Keratinocyte (primary cell): ENCODE data around the gene RASGEF1C. TPM values are rescaled to one million over a fixed set of nuclear protein-coding genes. Genes with fewer than 3 reads are reported as not detected.

Source experiments
- DNase-seq: peaks from one replicate; pipeline ENCODE4 v3.0.0-alpha.2; 2011; ENCODE audit warnings: low read depth, missing footprints, low spot score
- FAIRE-seq: peaks from 2 replicates; lab custom pipeline; 2011; peaks lifted over from hg19 to GRCh38; lab: Jason Lieb, UNC
- H2AFZ ChIP-seq: 2 replicates; pipeline ENCODE4 v1.6.0; 2012; ENCODE audit warnings: low read length, control low read depth, inconsistent platforms; ENCODE audit not compliant: control insufficient read depth
- H3K27ac ChIP-seq: 2 replicates; pipeline ENCODE4 v1.5.1; 2011; ENCODE audit warnings: low read length; ENCODE audit not compliant: control insufficient read depth, insufficient read depth
- H3K27me3 ChIP-seq: 3 replicates; pipeline ENCODE4 v1.6.0; 2011; ENCODE audit warnings: low read length; ENCODE audit not compliant: control insufficient read depth, insufficient read depth; ENCODE audit errors: extremely low read depth
- H3K36me3 ChIP-seq, 2 experiments: 2 replicates in 1 of 2; 3 replicates in 1 of 2; pipeline ENCODE4 v1.5.1; 2011; ENCODE audit warnings: low read length in 2 of 2, mild to moderate bottlenecking in 1 of 2; ENCODE audit not compliant: control insufficient read depth in 2 of 2, insufficient read depth in 2 of 2; ENCODE audit errors: extremely low read depth in 1 of 2
- H3K4me1 ChIP-seq: 3 replicates; pipeline ENCODE4 v1.5.1; 2011; ENCODE audit warnings: low read length; ENCODE audit not compliant: control insufficient read depth, insufficient read depth; ENCODE audit errors: extremely low read depth
- H3K4me2 ChIP-seq: 3 replicates; pipeline ENCODE4 v1.6.0; 2011; ENCODE audit warnings: low read depth, low read length; ENCODE audit not compliant: control insufficient read depth, insufficient read depth; ENCODE audit errors: extremely low read depth
- H3K4me3 ChIP-seq, 3 experiments: fragments of 200-600 bp in 1 of 3; sonication (generic) in 1 of 3; 2 replicates in 2 of 3; 3 replicates in 1 of 3; pipeline ENCODE4 v1.5.1; 2011 to 2016; ENCODE audit warnings: low read length in 3 of 3, mild to moderate bottlenecking in 3 of 3, control low read depth in 2 of 3, inconsistent platforms in 1 of 3, low read depth in 1 of 3, mixed read lengths in 1 of 3, mixed run types in 1 of 3, moderate library complexity in 1 of 3; ENCODE audit not compliant: control insufficient read depth in 2 of 3, insufficient read depth in 2 of 3; ENCODE audit errors: extremely low read depth in 1 of 3
- H3K79me2 ChIP-seq: 2 replicates; pipeline ENCODE4 v1.6.0; 2012; ENCODE audit warnings: low read length; ENCODE audit not compliant: control insufficient read depth, insufficient read depth
- H3K9ac ChIP-seq: 3 replicates; pipeline ENCODE4 v1.6.0; 2011; ENCODE audit warnings: low read length; ENCODE audit not compliant: control insufficient read depth, insufficient read depth; ENCODE audit errors: extremely low read depth
- H3K9me1 ChIP-seq: 3 replicates; pipeline ENCODE4 v1.6.0; 2011; ENCODE audit warnings: low read length; ENCODE audit not compliant: control insufficient read depth, insufficient read depth; ENCODE audit errors: extremely low read depth
- H3K9me3 ChIP-seq: 2 replicates; pipeline ENCODE4 v1.5.1; 2012; ENCODE audit warnings: low read depth, low read length; ENCODE audit not compliant: control insufficient read depth
- H4K20me1 ChIP-seq: 3 replicates; pipeline ENCODE4 v1.6.0; 2011; ENCODE audit warnings: low read length; ENCODE audit not compliant: control insufficient read depth, insufficient read depth; ENCODE audit errors: extremely low read depth
- CTCF ChIP-seq, 3 experiments: IDR thresholded peaks in 1 of 3; conservative IDR thresholded peaks in 1 of 3; optimal IDR thresholded peaks in 1 of 3; 2 replicates in 2 of 3; 3 replicates in 1 of 3; pipeline versions ENCODE3 to v1.5.1; 2011; ENCODE audit warnings: low read length in 3 of 3, mild to moderate bottlenecking in 3 of 3, moderate library complexity in 2 of 3, control low read depth in 1 of 3, inconsistent platforms in 1 of 3; ENCODE audit not compliant: insufficient read depth in 2 of 3; ENCODE audit errors: extremely low read depth in 1 of 3
- EZH2 ChIP-seq: IDR thresholded peaks from one replicate; pipeline ENCODE4 v1.6.1; 2012; ENCODE audit warnings: inconsistent platforms, mild to moderate bottlenecking, low read length, moderate library complexity
- dilution Hi-C: fragments of 300-500 bp; cut with MboI; formaldehyde crosslinking; loops from one replicate; pipeline ENCODE4 v1.7.0; 2020; ENCODE audit warnings: low sequenced_read_pairs; ENCODE audit not compliant: extremely low pct_ligation_motif_present
- polyA plus RNA-seq, 5 experiments: library from polyadenylated mRNA; depleted of rRNA in 3 of 5; stranded (reverse) in 3 of 5; stranded (forward) in 1 of 5; unstranded in 1 of 5; fragments of >200 nt; gene quantifications; 1 replicate in 1 of 5; 2 replicates in 3 of 5; 3 replicates in 1 of 5; pipeline versions ENCODE4 v1.2.1 to v1.2.3, GENCODE V29; 2011 to 2012; ENCODE audit warnings: missing spikeins in 2 of 5, low read depth in 1 of 5, low replicate concordance in 1 of 5

The RASGEF1C gene
- polyA plus RNA-seq, 1 donor (not counting 4 experiments of a cell fraction or from before 2014, with no cell fraction given), result not detected

GRCh38 chr5:180120237-180121101, 88.5 kb downstream of the RASGEF1C start:
- no peak for TF ChIP-seq EZH2
- no peak for TF ChIP-seq CTCF (optimal IDR thresholded peaks at IDR 0.05 in 1 of 3, IDR thresholded peaks at IDR 0.05 in 1 of 3, conservative IDR thresholded peaks at IDR 0.05 in 1 of 3; ENCODE audit: extremely low read depth in 1 of 3, insufficient read depth in 2 of 3, low read length in 3 of 3)
- H2AFZ ChIP-seq, result no peak overlapping the region
- no peaks in the 10 kb centered on the region for H3K9me3 ChIP-seq
- no peak for FAIRE-seq
- H3K27ac ChIP-seq, result no peak overlapping the region
- no peak overlapping the region for H3K4me2 ChIP-seq
- H3K9me1 ChIP-seq, result no peaks in the 10 kb centered on the region
- H3K27me3 ChIP-seq, result no peaks in the 10 kb centered on the region
- H3K36me3 ChIP-seq, result no peaks in the 10 kb centered on the region
- H3K4me3 ChIP-seq, result no peak overlapping the region
- no peak overlapping the region for H3K9ac ChIP-seq
- DNase-seq, result no peak
- no peaks in the 10 kb centered on the region for H3K4me1 ChIP-seq
- no peaks in the 10 kb centered on the region for H3K79me2 ChIP-seq
- H4K20me1 ChIP-seq, result no peaks in the 10 kb centered on the region
- dilution Hi-C loops, result no loop called here

- no peaks in the 10 kb centered on the region for H3K4me1 ChIP-seq
- H3K4me2 ChIP-seq, result no peak overlapping the region
- dilution Hi-C loops, result no loop called here
- no peaks in the 10 kb centered on the region for H3K79me2 ChIP-seq
- TF ChIP-seq CTCF (optimal IDR thresholded peaks at IDR 0.05 in 1 of 3, IDR thresholded peaks at IDR 0.05 in 1 of 3, conservative IDR thresholded peaks at IDR 0.05 in 1 of 3; ENCODE audit: extremely low read depth in 1 of 3, insufficient read depth in 2 of 3, low read length in 3 of 3), result no peak
- TF ChIP-seq EZH2, result no peak
- H2AFZ ChIP-seq, result no peak overlapping the region
- no peaks in the 10 kb centered on the region for H3K9me1 ChIP-seq
- no peak overlapping the region for H3K4me3 ChIP-seq
- H3K36me3 ChIP-seq, result no peaks in the 10 kb centered on the region
- H4K20me1 ChIP-seq, result no peaks in the 10 kb centered on the region
- H3K27me3 ChIP-seq, result no peaks in the 10 kb centered on the region
- H3K27ac ChIP-seq, result no peak overlapping the region
- no peak for FAIRE-seq
- no peaks in the 10 kb centered on the region for H3K9me3 ChIP-seq
- no peak for DNase-seq
- no peak overlapping the region for H3K9ac ChIP-seq
These were observed 89.1 kb downstream of the RASGEF1C start for GRCh38 chr5:180119903-180120236.
